Smooth muscle cell of the brain vasculature (primary cell): ENCODE data around the gene FNBP1.
"Not testable (repeated sequence)": the region's sequence is repeated elsewhere in the genome, so short reads cannot be mapped to it uniquely, and the experiment has no call there.

ENCODE experiments used
- DNase-seq: peaks from one replicate; pipeline ENCODE4 v3.0.0-alpha.2; 2012; ENCODE audit warnings: low read depth, low spot score

Gene FNBP1

GRCh38 chr9:130022566-130023143 lies 20.3 kb downstream of the FNBP1 start:
- no peak for DNase-seq

DNA sequence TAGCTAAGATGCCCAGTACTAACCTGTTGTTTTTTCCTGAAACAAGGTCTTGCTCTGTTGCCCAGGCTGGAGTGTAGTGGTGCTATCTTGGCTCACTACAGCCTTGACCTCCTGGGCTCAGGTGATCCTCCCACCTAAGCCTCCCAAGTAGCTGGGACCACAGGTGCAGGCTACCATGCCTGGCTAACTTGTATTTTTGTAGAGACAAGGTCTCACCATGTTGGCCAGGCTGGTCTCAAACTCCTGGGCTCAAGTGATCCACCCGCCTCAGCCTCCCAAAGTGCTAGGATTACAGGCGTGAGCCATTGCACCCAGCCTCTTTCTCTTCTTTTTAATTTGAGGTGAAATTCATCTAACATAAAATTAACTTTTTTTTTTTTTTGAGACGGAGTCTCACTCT lies 21.1 kb downstream of the FNBP1 start:
- DNase-seq: not testable (repeated sequence)

DNA sequence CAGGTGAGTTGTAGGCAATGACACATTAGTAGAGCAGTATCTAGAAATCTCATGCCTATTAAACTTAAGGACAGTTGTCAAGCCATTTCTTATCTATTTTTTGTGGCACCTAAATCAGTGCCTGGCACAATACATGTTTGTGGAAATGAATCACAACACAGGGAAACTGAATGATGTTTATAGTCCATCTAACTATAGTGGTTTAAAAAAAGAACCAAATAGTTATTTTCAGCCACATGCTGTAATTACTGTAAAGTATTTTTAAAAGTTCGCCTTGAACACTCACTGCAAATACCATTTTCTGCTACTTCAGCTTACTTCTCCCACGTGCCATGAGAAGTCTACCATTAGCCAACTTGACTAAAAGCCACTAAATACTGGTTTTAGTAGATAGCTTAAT lies 21.9 kb downstream of the FNBP1 start:
- DNase-seq: no peak

DNA sequence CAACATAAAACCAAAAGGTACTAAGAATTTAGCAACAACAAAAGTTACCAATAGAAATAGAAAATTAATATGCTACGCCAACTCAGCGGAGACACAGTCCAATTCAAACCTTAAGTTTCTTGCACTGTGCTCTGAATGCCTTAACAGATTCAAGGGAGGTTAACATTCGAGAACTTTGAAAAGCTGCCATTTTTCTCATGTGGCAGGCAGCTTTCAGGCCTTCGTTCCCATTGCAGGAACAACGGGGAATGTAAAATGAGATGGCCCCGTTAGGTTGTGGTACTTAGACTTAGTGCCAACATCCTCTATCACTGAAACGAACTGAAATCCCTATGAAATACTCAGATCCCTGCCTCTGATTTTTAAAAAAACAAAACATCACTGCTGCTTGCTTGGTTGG lies 22.4 kb downstream of the FNBP1 start:
- DNase-seq: no peak

DNA sequence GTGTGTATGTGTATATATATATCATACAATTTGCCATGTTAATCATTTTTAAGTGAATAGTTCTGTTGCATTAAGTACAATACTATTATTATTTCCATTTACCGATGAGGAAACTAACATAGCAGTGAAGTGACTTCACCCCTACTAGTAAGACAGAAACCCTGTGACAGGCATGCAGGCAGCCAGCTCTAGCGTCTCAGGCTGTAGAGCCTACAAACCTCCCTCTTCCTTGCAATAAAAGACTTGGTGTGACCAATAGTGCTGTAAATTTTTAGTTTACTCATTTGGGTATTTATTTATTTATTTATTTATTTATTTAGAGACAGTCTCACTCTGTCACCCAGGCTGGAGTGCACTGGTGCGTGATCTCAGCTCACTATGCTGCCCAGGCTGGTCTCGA lies 24.7 kb downstream of the FNBP1 start:
- DNase-seq: no peak

GRCh38 chr9:130017510-130017909 lies 25.5 kb downstream of the FNBP1 start:
- DNase-seq: not testable (repeated sequence)

GRCh38 chr9:130017076-130017475 lies 25.9 kb downstream of the FNBP1 start:
- DNase-seq: no peak

GRCh38 chr9:130015353-130016019 lies 27.5 kb downstream of the FNBP1 start:
- DNase-seq: no peak

GRCh38 chr9:130013326-130013725 lies 29.7 kb downstream of the FNBP1 start:
- no peak for DNase-seq

- no peak for DNase-seq
Observed at GRCh38 chr9:130010151-130010988, 32.6 kb downstream of the FNBP1 start.

GRCh38 chr9:130009546-130009945 lies 33.4 kb downstream of the FNBP1 start:
- DNase-seq: not testable (repeated sequence)

GRCh38 chr9:130008538-130008937 lies 34.5 kb downstream of the FNBP1 start:
- DNase-seq: no peak

DNA sequence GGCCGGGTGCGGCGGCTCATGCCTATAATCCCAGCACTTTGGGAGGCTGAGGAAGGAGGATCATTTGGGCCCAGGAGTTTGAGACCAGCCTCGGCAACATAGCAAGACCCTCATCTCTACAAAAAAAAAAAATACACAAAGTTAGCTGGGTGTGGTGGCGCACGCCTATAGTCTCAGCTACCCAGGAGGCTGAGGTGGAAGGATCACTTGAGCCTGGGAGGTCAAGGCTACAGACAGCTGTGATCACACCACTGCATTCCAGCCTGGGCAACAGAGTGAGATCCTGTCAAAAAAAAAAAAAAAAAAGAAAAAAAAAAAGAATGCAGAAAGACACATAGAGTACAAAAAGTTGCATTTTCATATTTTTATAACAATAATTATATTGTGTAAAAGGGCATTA lies 36.0 kb downstream of the FNBP1 start:
- DNase-seq: not testable (repeated sequence)

DNA sequence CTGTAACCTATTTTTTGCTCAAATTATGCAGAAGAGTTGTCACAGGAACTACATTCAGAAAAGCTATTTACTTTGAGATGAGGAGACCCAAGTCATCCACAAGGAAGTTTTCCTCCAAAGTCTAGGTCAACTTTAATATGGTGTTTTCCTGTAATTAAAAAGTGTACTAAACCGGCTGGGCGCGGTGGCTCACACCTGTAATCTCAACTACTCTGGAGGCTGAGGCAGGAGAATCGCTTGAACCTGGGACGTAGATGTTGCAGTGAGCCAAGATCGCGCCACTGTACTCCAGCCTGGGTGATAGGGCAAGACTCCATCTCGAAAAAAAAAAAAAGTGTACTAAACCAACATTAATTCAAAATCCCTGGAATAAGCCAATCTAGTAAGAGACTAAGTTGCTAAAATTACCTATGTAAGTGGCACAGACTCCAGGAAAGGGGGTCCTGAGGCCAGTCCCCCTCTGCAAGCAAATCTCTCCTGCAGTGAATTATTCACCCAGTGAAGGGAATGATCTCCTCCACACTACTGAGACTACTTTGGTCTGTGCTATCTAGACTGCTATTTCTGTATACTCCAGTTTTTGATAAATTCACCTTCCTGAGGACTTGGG lies 38.9 kb downstream of the FNBP1 start:
- DNase-seq: no peak

- no peak for DNase-seq
Observed at GRCh38 chr9:130002320-130002719, 40.7 kb downstream of the FNBP1 start.

GRCh38 chr9:130001190-130001589 lies 41.8 kb downstream of the FNBP1 start:
- DNase-seq: no peak

- DNase-seq: no peak
Observed at GRCh38 chr9:129999141-129999510, 43.9 kb downstream of the FNBP1 start.

DNA sequence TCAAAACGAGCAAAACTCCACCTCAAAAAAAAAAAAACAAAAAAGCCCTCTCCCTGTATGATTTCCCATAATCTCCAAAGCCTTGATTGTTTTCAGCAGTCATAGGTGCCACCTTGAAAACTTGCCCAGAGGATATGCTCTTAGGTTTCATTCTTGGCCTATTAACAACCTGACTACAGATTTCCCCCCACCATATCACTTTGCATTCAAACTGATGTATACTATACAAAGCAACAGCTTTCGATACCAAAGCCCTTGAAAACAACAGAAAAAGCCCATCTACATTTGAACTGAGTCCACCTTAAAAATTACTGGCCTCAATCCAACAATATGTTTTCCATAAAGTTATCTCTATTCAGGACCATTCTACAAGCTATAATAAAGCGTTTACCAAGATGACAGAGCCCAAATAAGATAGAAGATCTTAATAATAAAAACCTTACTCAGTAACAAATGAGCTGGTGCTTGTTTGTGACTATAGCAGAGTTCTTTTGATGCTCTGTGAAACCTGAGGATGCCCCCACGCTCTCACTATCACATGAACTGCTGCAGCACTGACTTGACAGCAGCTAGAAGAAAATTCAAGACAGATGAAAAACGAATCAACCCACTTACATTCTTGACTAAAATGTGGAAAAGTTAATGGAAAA lies 44.4 kb downstream of the FNBP1 start:
- no peak for DNase-seq

DNA sequence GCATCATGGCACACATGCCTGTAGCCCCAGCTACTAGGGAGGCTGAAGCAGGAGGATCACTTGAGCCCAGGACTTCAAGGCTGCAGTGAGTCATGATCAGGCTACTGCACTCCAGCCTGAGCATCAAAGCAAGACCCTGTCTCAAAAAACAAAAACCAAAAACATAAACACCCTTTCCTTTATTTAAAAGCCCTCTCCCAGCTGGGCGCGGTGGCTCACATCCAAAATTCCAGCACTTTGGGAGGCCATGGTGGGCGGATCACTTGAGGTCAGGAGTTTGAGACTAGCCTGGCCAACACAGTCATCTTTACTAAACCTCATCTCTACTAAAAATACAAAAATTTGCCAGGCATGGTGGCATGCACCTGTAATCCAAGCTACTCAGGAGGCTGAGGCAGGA lies 45.3 kb downstream of the FNBP1 start:
- DNase-seq: not testable (repeated sequence)

- no peak for DNase-seq
Observed at GRCh38 chr9:129996161-129996830, 46.7 kb downstream of the FNBP1 start.

- DNase-seq: no peak
Observed at GRCh38 chr9:129995409-129996160, 47.4 kb downstream of the FNBP1 start.
